GM23338 (cell line): ENCODE results near the gene EFCC1.

ENCODE experiments used
- CREB1 ChIP-seq: fragments of 250-450 bp; sonication (Bioruptor Pico); IDR thresholded peaks from 2 replicates; pipeline ENCODE4 v1.5.0; 2020; ENCODE audit warnings: low read depth, mild to moderate bottlenecking, moderate library complexity
- EZH2 ChIP-seq: fragments of 200-600 bp; sonication (generic); IDR thresholded peaks from one replicate; pipeline ENCODE4 v1.8.0; 2017; ENCODE audit warnings: antibody characterized with exemption, mild to moderate bottlenecking, low read depth; ENCODE audit not compliant: unreplicated experiment
- EZH2phosphoT487 ChIP-seq: fragments of 200-600 bp; sonication (generic); IDR thresholded peaks from one replicate; pipeline ENCODE4 v1.8.1; 2018; ENCODE audit warnings: antibody characterized with exemption; ENCODE audit not compliant: unreplicated experiment
- JUNB ChIP-seq: IDR thresholded peaks from one replicate; pipeline ENCODE4 v1.6.1; 2016; ENCODE audit warnings: antibody characterized with exemption; ENCODE audit not compliant: unreplicated experiment
- POLR2AphosphoS5 ChIP-seq: IDR thresholded peaks from 2 replicates; pipeline ENCODE4 v1.6.1; 2016; ENCODE audit warnings: antibody characterized with exemption, low read depth
- ZNF331 ChIP-seq: fragments of 250-450 bp; sonication (Bioruptor Pico); IDR thresholded peaks from 2 replicates; pipeline ENCODE4 v1.5.0; 2020; ENCODE audit warnings: low read depth, mild to moderate bottlenecking, moderate library complexity
- TF ChIP-seq, protein P1 (sequence below), 2 experiments: fragments of 200-600 bp in 1 of 2; sonication (generic) in 1 of 2; conservative IDR thresholded peaks; 2 replicates each; pipeline versions ENCODE4 v1.5.1 to v1.6.1; 2016 to 2017; ENCODE audit warnings: antibody characterized with exemption in 2 of 2, low read depth in 2 of 2, mild to moderate bottlenecking in 2 of 2, moderate library complexity in 1 of 2
- TF ChIP-seq, protein P2 (sequence below): IDR thresholded peaks from one replicate; pipeline ENCODE4 v1.6.1; 2018; ENCODE audit warnings: antibody characterized with exemption; ENCODE audit not compliant: unreplicated experiment

DNA sequence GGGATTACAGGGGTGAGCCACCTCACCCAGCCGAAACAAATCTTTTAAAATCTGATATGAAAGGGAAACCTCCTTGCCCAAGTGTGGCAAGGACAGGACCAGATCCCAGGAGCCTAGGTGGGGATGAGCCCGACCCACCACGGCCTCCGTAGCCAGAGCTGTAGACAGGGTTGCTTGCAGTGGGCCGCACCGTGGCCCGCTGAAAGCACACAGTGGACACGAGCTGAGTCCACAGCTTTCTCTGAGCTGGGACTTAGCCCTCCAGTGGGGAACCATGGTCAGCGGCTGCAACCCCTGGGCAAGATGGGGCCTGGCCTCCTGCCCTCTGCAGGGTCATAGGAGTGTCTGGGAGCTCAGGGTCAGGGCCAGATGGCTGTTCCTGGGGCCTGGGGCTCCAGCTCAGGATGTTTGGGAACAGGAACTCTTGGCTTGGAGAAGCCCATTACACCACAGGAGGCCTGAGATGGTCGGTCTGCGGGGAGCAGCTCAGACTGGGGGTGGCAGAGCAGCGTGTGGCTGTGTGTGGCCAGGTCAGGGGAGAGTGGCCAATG, 84.1 kb downstream of the EFCC1 start:
- TF ChIP-seq, protein P1, sequence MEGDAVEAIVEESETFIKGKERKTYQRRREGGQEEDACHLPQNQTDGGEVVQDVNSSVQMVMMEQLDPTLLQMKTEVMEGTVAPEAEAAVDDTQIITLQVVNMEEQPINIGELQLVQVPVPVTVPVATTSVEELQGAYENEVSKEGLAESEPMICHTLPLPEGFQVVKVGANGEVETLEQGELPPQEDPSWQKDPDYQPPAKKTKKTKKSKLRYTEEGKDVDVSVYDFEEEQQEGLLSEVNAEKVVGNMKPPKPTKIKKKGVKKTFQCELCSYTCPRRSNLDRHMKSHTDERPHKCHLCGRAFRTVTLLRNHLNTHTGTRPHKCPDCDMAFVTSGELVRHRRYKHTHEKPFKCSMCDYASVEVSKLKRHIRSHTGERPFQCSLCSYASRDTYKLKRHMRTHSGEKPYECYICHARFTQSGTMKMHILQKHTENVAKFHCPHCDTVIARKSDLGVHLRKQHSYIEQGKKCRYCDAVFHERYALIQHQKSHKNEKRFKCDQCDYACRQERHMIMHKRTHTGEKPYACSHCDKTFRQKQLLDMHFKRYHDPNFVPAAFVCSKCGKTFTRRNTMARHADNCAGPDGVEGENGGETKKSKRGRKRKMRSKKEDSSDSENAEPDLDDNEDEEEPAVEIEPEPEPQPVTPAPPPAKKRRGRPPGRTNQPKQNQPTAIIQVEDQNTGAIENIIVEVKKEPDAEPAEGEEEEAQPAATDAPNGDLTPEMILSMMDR (conservative IDR thresholded peaks at IDR 0.05; ENCODE audit: low read depth in 2 of 2) = no peak
- TF ChIP-seq EZH2 = no peak
- no peak for TF ChIP-seq CREB1 (CRISPR knock-in tag)
- no peak for TF ChIP-seq EZH2phosphoT487
- no peak for TF ChIP-seq POLR2AphosphoS5
- TF ChIP-seq, protein P2, sequence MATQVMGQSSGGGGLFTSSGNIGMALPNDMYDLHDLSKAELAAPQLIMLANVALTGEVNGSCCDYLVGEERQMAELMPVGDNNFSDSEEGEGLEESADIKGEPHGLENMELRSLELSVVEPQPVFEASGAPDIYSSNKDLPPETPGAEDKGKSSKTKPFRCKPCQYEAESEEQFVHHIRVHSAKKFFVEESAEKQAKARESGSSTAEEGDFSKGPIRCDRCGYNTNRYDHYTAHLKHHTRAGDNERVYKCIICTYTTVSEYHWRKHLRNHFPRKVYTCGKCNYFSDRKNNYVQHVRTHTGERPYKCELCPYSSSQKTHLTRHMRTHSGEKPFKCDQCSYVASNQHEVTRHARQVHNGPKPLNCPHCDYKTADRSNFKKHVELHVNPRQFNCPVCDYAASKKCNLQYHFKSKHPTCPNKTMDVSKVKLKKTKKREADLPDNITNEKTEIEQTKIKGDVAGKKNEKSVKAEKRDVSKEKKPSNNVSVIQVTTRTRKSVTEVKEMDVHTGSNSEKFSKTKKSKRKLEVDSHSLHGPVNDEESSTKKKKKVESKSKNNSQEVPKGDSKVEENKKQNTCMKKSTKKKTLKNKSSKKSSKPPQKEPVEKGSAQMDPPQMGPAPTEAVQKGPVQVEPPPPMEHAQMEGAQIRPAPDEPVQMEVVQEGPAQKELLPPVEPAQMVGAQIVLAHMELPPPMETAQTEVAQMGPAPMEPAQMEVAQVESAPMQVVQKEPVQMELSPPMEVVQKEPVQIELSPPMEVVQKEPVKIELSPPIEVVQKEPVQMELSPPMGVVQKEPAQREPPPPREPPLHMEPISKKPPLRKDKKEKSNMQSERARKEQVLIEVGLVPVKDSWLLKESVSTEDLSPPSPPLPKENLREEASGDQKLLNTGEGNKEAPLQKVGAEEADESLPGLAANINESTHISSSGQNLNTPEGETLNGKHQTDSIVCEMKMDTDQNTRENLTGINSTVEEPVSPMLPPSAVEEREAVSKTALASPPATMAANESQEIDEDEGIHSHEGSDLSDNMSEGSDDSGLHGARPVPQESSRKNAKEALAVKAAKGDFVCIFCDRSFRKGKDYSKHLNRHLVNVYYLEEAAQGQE = no peak
- no peak for TF ChIP-seq JUNB
- TF ChIP-seq ZNF331 (CRISPR knock-in tag) = no peak
